ENCODE measurements around the gene CD96.

The CD96 gene

GRCh38 chr3:111694471-111694870 is 152.5 kb downstream of the CD96 start:
- H3K9ac ChIP-seq (ENCODE audit: low read length), result no peak overlapping the region
- peaks cover 4% of the 10 kb centered on the region for H3K4me1 ChIP-seq (ENCODE audit: control insufficient read depth, insufficient read depth, low read length)
- no peak overlapping the region for H3K4me3 ChIP-seq (ENCODE audit: low read length)
- H3K9me3 ChIP-seq (ENCODE audit: control insufficient read depth, low read length), result no peaks in the 10 kb centered on the region
- no peaks in the 10 kb centered on the region for H3K36me3 ChIP-seq (ENCODE audit: control insufficient read depth, insufficient read depth, low read length)
- no peaks in the 10 kb centered on the region for H3K27me3 ChIP-seq (ENCODE audit: control insufficient read depth, insufficient read depth, low read length)

GRCh38 chr3:111695636-111696117 is 153.7 kb downstream of the CD96 start:
- H3K4me1 ChIP-seq (ENCODE audit: control insufficient read depth, insufficient read depth, low read length), result peaks cover 11% of the 10 kb centered on the region
- no peaks in the 10 kb centered on the region for H3K36me3 ChIP-seq (ENCODE audit: control insufficient read depth, insufficient read depth, low read length)
- no peaks in the 10 kb centered on the region for H3K27me3 ChIP-seq (ENCODE audit: control insufficient read depth, insufficient read depth, low read length)
- no peaks in the 10 kb centered on the region for H3K9me3 ChIP-seq (ENCODE audit: control insufficient read depth, low read length)
- no peak overlapping the region for H3K9ac ChIP-seq (ENCODE audit: low read length)
- no peak overlapping the region for H3K4me3 ChIP-seq (ENCODE audit: low read length)

- Histone ChIP-seq H3K36me3 (ENCODE audit: control insufficient read depth, insufficient read depth, low read length) (no peaks in the 10 kb centered on the region), H3K4me3 (ENCODE audit: low read length) (no peak overlapping the region), H3K4me1 (ENCODE audit: control insufficient read depth, insufficient read depth, low read length) (peaks cover 11% of the 10 kb centered on the region), H3K27me3 (ENCODE audit: control insufficient read depth, insufficient read depth, low read length) (no peaks in the 10 kb centered on the region), H3K9me3 (ENCODE audit: control insufficient read depth, low read length) (no peaks in the 10 kb centered on the region), H3K9ac (ENCODE audit: low read length) (no peak overlapping the region)
Observed at GRCh38 chr3:111700054-111700453, 158.1 kb downstream of the CD96 start.

- Histone ChIP-seq H3K4me3 (ENCODE audit: low read length) (no peak overlapping the region), H3K27me3 (ENCODE audit: control insufficient read depth, insufficient read depth, low read length) (no peaks in the 10 kb centered on the region), H3K4me1 (ENCODE audit: control insufficient read depth, insufficient read depth, low read length) (peaks cover 11% of the 10 kb centered on the region), H3K9me3 (ENCODE audit: control insufficient read depth, low read length) (no peaks in the 10 kb centered on the region), H3K36me3 (ENCODE audit: control insufficient read depth, insufficient read depth, low read length) (no peaks in the 10 kb centered on the region), H3K9ac (ENCODE audit: low read length) (no peak overlapping the region)
Observed at GRCh38 chr3:111701292-111701906, 159.4 kb downstream of the CD96 start.
